HG02678 (cell line): Measurements from ENCODE around the gene PNKP.

Source experiments
- ATAC-seq: cut with Tn5 transposase; IDR thresholded peaks from one replicate; pipeline ENCODE4 v1.9.1; 2021; ENCODE audit warnings: mild to moderate bottlenecking, moderate library complexity; ENCODE audit not compliant: unreplicated experiment

PNKP gene

GRCh38 chr19:49847731-49848696 is 19.4 kb downstream of the PNKP start:
- ATAC-seq = no peak

- no peak for ATAC-seq
These were observed 21.0 kb downstream of the PNKP start for GRCh38 chr19:49846408-49846807.

- no peak for ATAC-seq
These were observed 22.0 kb downstream of the PNKP start for GRCh38 chr19:49845414-49845813.

GRCh38 chr19:49844138-49845095 is 23.0 kb downstream of the PNKP start:
- no peak for ATAC-seq

GRCh38 chr19:49843265-49843664 is 24.1 kb downstream of the PNKP start:
- no peak for ATAC-seq

- no peak for ATAC-seq
These were observed 26.6 kb downstream of the PNKP start for GRCh38 chr19:49840736-49841249.

- no peak for ATAC-seq
These were observed 27.1 kb downstream of the PNKP start for GRCh38 chr19:49840321-49840720.

GRCh38 chr19:49839713-49840112 is 27.7 kb downstream of the PNKP start:
- ATAC-seq = no peak

GRCh38 chr19:49838885-49839588 is 28.3 kb downstream of the PNKP start:
- ATAC-seq = no peak

- no peak for ATAC-seq
These were observed 30.0 kb downstream of the PNKP start for GRCh38 chr19:49837425-49837824.

GRCh38 chr19:49837009-49837310 is 30.4 kb downstream of the PNKP start:
- ATAC-seq = no peak

GRCh38 chr19:49836176-49837008 is 31.0 kb downstream of the PNKP start:
- no peak for ATAC-seq

GRCh38 chr19:49835562-49835961 is 31.8 kb downstream of the PNKP start:
- ATAC-seq = no peak

GRCh38 chr19:49833599-49833998 is 33.8 kb downstream of the PNKP start:
- no peak for ATAC-seq

- ATAC-seq = no peak
These were observed 34.8 kb downstream of the PNKP start for GRCh38 chr19:49832556-49832955.

- no peak for ATAC-seq
These were observed 35.8 kb downstream of the PNKP start for GRCh38 chr19:49831592-49831991.

GRCh38 chr19:49830766-49831165 is 36.6 kb downstream of the PNKP start:
- no peak for ATAC-seq

- ATAC-seq = no peak
These were observed 37.7 kb downstream of the PNKP start for GRCh38 chr19:49829721-49830120.

- no peak for ATAC-seq
These were observed 38.2 kb downstream of the PNKP start for GRCh38 chr19:49829200-49829599.

GRCh38 chr19:49827034-49827433 is 40.3 kb downstream of the PNKP start:
- ATAC-seq = no peak
